ENCODE measurements around the gene PARVG. TPM values are rescaled to one million over a fixed set of nuclear protein-coding genes. Genes with fewer than 3 reads are reported as not detected.

PARVG gene
- total RNA-seq, 1 donor from 2014 or later: 65.9 TPM

- DNase-seq (no peak), ATAC-seq (no peak)
- no peak overlapping the region for H3K4me3 ChIP-seq
- H3K36me3 ChIP-seq: no peaks in the 10 kb centered on the region
- H3K27ac ChIP-seq: no peak overlapping the region
- peaks cover 6% of the 10 kb centered on the region for H3K4me1 ChIP-seq
- peaks cover 8% of the 10 kb centered on the region for H3K27me3 ChIP-seq
- intact Hi-C loops (cut with DNase I): no loop called here
- H3K9me3 ChIP-seq: no peaks in the 10 kb centered on the region
- no peak for TF ChIP-seq CTCF (IDR thresholded peaks at IDR 0.05)
Observed at GRCh38 chr22:44184006-44184405, 3.3 kb downstream of the PARVG start.

- intact Hi-C loops (cut with DNase I): no loop called here
- Histone ChIP-seq H3K4me1 (peaks cover 6% of the 10 kb centered on the region), H3K4me3 (no peak overlapping the region), H3K36me3 (no peaks in the 10 kb centered on the region), H3K27me3 (peaks cover 8% of the 10 kb centered on the region), H3K9me3 (no peaks in the 10 kb centered on the region), H3K27ac (no peak overlapping the region)
- ATAC-seq: no peak
- no peak for TF ChIP-seq CTCF (IDR thresholded peaks at IDR 0.05)
- DNase-seq: peak; percentile 46
Observed at GRCh38 chr22:44185237-44186120, 4.8 kb downstream of the PARVG start.

- DNase-seq: peak; percentile 46
- intact Hi-C loops (cut with DNase I): no loop called here
Observed at GRCh38 chr22:44186121-44186510, 5.4 kb downstream of the PARVG start.

GRCh38 chr22:44186737-44187136 is 6.0 kb downstream of the PARVG start:
- Histone ChIP-seq H3K36me3 (no peaks in the 10 kb centered on the region), H3K9me3 (no peaks in the 10 kb centered on the region), H3K27ac (no peak overlapping the region), H3K27me3 (peaks cover 5% of the 10 kb centered on the region), H3K4me1 (peaks cover 6% of the 10 kb centered on the region), H3K4me3 (no peak overlapping the region)
- DNase-seq: peak; percentile 53
- intact Hi-C loops (cut with DNase I): no loop called here
- ATAC-seq: no peak
- no peak for TF ChIP-seq CTCF (IDR thresholded peaks at IDR 0.05)

More at GRCh38 chr22:44186121-44186510, 5.4 kb downstream of the PARVG start:
- no peak for TF ChIP-seq CTCF (IDR thresholded peaks at IDR 0.05)
- H3K27ac ChIP-seq: no peak overlapping the region
- peaks cover 8% of the 10 kb centered on the region for H3K27me3 ChIP-seq
- ATAC-seq: no peak
- no peak overlapping the region for H3K4me3 ChIP-seq
- H3K36me3 ChIP-seq: no peaks in the 10 kb centered on the region
- H3K9me3 ChIP-seq: no peaks in the 10 kb centered on the region
- peaks cover 6% of the 10 kb centered on the region for H3K4me1 ChIP-seq

- intact Hi-C loops (cut with DNase I): no loop called here
- Histone ChIP-seq H3K4me1 (peaks cover 6% of the 10 kb centered on the region), H3K27ac (no peak overlapping the region), H3K4me3 (no peak overlapping the region), H3K36me3 (no peaks in the 10 kb centered on the region), H3K9me3 (no peaks in the 10 kb centered on the region), H3K27me3 (no peaks in the 10 kb centered on the region)
- ATAC-seq (no peak), DNase-seq (peak; percentile 30)
- no peak for TF ChIP-seq CTCF (IDR thresholded peaks at IDR 0.05)
Observed at GRCh38 chr22:44187652-44188230, 7.0 kb downstream of the PARVG start.

Measured in upper lobe of right lung (tissue), 1 donor.